ENCODE data around the gene GSE1.

The GSE1 gene

GRCh38 chr16:85573696-85574641 lies 39.2 kb upstream of the GSE1 start:
- no peak for FAIRE-seq
- DNase-seq (ENCODE audit: extremely low spot score, insufficient read length, low read depth), result no peak

- FAIRE-seq (no peak), DNase-seq (ENCODE audit: extremely low spot score, insufficient read length, low read depth) (no peak)
Observed at GRCh38 chr16:85574672-85575475, 38.2 kb upstream of the GSE1 start.

GRCh38 chr16:85575920-85576319 lies 37.2 kb upstream of the GSE1 start:
- DNase-seq (ENCODE audit: extremely low spot score, insufficient read length, low read depth) (no peak), FAIRE-seq (no peak)

GRCh38 chr16:85576944-85577343 lies 36.2 kb upstream of the GSE1 start:
- FAIRE-seq (no peak), DNase-seq (ENCODE audit: extremely low spot score, insufficient read length, low read depth) (no peak)

- no peak for FAIRE-seq
Observed at GRCh38 chr16:85577899-85578598, 35.1 kb upstream of the GSE1 start.

GRCh38 chr16:85578599-85578948 lies 34.5 kb upstream of the GSE1 start:
- FAIRE-seq (no peak), DNase-seq (ENCODE audit: extremely low spot score, insufficient read length, low read depth) (no peak)

More at GRCh38 chr16:85577899-85578598, 35.1 kb upstream of the GSE1 start:
- no peak for DNase-seq (ENCODE audit: extremely low spot score, insufficient read length, low read depth)

GRCh38 chr16:85579191-85579590 lies 33.9 kb upstream of the GSE1 start:
- FAIRE-seq (no peak), DNase-seq (ENCODE audit: extremely low spot score, insufficient read length, low read depth) (no peak)

GRCh38 chr16:85579923-85580580 lies 33.1 kb upstream of the GSE1 start:
- no peak for DNase-seq (ENCODE audit: extremely low spot score, insufficient read length, low read depth)
- FAIRE-seq, result no peak

- no peak for FAIRE-seq
- DNase-seq (ENCODE audit: extremely low spot score, insufficient read length, low read depth), result no peak
Observed at GRCh38 chr16:85580684-85581083, 32.4 kb upstream of the GSE1 start.

- DNase-seq (ENCODE audit: extremely low spot score, insufficient read length, low read depth) (no peak), FAIRE-seq (no peak)
Observed at GRCh38 chr16:85582229-85582991, 30.7 kb upstream of the GSE1 start.

- DNase-seq (ENCODE audit: extremely low spot score, insufficient read length, low read depth) (no peak), FAIRE-seq (no peak)
Observed at GRCh38 chr16:85583491-85584181, 29.5 kb upstream of the GSE1 start.

- no peak for DNase-seq (ENCODE audit: extremely low spot score, insufficient read length, low read depth)
- FAIRE-seq, result no peak
Observed at GRCh38 chr16:85584267-85584666, 28.9 kb upstream of the GSE1 start.

GRCh38 chr16:85584819-85585282 lies 28.3 kb upstream of the GSE1 start:
- no peak for DNase-seq (ENCODE audit: extremely low spot score, insufficient read length, low read depth)
- FAIRE-seq, result no peak

- no peak for FAIRE-seq
Observed at GRCh38 chr16:85585711-85586110, 27.4 kb upstream of the GSE1 start.

GRCh38 chr16:85586380-85587104 lies 26.6 kb upstream of the GSE1 start:
- DNase-seq (ENCODE audit: extremely low spot score, insufficient read length, low read depth) (no peak), FAIRE-seq (no peak)

More at GRCh38 chr16:85585711-85586110, 27.4 kb upstream of the GSE1 start:
- no peak for DNase-seq (ENCODE audit: extremely low spot score, insufficient read length, low read depth)

GRCh38 chr16:85587762-85588556 lies 25.2 kb upstream of the GSE1 start:
- no peak for FAIRE-seq
- DNase-seq (ENCODE audit: extremely low spot score, insufficient read length, low read depth), result no peak
